Measurements from ENCODE around the gene GGT6.
A peak's percentile ranks its signal among the peaks of the same experiment; 100 is the strongest.

The GGT6 gene

GRCh38 chr17:4509923-4510617 is 50.3 kb downstream of the GGT6 start:
- no peaks in the 10 kb centered on the region for H3K9me3 ChIP-seq
- peak overlapping the region; percentile 15; the same call in 1 of the 2 replicates for H3K4me3 ChIP-seq
- H3K27ac ChIP-seq: peak overlapping the region; percentile 50
- no peaks in the 10 kb centered on the region for H3K36me3 ChIP-seq
- peaks cover 76% of the 10 kb centered on the region for H4K20me1 ChIP-seq
- H3K4me1 ChIP-seq: peaks cover 70% of the 10 kb centered on the region
- H3K4me2 ChIP-seq: peak overlapping the region; percentile 88
- no peaks in the 10 kb centered on the region for H3K27me3 ChIP-seq
- H3K9ac ChIP-seq: peak overlapping the region; percentile 58; the same call in 1 of the 2 replicates
- TF ChIP-seq Cebpa-rat (IDR thresholded peaks at IDR 0.05): no peak

DNA sequence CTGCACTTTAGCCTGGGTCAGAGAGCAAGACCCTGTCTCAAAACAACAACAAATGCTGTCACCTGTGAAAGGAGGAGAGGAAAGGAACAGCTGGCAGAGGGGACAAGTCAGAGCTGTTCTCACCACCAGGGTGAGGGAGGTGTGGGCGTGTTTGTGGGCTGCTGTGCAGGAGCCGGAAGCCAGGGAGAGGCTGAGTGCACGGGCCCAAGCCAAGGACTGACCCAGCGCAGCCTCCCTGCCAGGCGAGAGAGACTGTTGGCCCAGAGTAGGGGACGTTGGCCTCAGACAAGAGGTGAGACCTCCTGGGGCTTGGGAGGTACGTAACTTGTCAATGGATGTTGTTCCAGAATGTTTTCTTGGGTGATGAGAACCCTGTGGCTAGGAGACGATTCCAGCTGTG is 51.0 kb downstream of the GGT6 start:
- H3K9ac ChIP-seq: peak overlapping the region; percentile 58; the same call in 1 of the 2 replicates
- peak overlapping the region; percentile 88 for H3K4me2 ChIP-seq

DNA sequence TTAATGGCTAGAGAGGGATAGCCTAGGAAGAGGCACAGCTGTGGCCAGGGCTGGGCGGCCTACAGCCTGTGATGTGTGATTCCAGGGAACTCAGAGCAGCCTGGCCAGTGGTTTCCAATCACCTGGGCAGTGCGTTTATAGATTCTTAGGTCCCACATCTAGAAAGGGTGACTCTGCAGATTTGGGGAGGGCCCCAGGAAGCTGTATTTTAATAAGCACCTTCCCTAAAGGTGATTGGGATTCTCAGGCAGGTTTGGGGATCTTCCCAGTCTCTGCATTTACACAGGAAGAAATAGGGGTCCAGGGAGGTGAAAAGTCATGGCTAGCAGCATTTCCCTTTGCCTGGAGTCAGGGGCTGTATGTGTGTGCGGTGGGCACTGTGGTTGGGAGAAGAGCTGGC is 52.2 kb downstream of the GGT6 start:
- TF ChIP-seq Cebpa-rat (IDR thresholded peaks at IDR 0.05): no peak
- H3K9me3 ChIP-seq: no peaks in the 10 kb centered on the region
- H3K27me3 ChIP-seq: no peaks in the 10 kb centered on the region

More for the DNA sequence above, 51.0 kb downstream of the GGT6 start:
- H3K4me1 ChIP-seq: peaks cover 70% of the 10 kb centered on the region
- H4K20me1 ChIP-seq: peaks cover 83% of the 10 kb centered on the region
- peak overlapping the region; percentile 50 for H3K27ac ChIP-seq
- peak overlapping the region; percentile 15 for H3K4me3 ChIP-seq
- no peaks in the 10 kb centered on the region for H3K9me3 ChIP-seq
- no peaks in the 10 kb centered on the region for H3K27me3 ChIP-seq
- TF ChIP-seq Cebpa-rat (IDR thresholded peaks at IDR 0.05): no peak
- H3K36me3 ChIP-seq: no peaks in the 10 kb centered on the region

DNA sequence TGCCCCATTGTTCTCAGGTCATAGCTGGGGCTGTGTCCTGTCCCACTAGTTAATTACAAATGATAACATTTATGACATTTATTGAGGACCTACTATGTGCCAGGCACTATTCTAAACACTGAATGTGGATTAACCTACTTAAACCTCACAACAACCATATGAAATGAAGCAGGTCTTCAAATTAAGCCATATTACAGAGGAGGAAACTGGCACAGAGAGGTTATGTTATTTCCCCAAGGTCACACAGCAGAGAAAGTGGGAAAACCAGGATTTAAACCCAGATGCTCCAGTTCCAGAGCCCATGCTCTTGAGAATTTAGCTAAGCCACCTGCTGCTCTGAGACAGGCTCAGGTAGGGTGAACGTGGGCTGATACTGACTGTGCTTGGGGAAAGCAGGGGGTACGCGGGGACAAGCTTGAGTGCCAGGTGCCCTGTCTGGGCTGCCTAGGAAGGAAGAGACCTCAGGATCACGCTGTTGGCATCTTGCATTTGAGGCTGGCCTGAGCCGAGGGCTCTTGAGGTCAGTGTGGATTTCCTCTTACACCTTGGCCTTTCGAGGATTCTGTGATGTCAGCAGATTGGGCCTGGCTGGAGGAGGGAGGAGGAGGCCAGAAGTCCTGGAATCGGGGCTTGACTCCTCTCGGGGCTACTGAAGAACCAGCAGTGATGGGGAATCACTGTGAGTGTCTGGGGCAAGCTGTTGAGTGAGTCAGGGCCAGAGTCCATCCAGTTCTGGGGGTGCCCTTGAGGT is 52.8 kb downstream of the GGT6 start:
- Histone ChIP-seq H3K27me3 (no peaks in the 10 kb centered on the region), H3K4me1 (peaks cover 86% of the 10 kb centered on the region), H4K20me1 (peaks cover 93% of the 10 kb centered on the region), H3K4me2 (no peak overlapping the region), H3K4me3 (no peak overlapping the region), H3K9me3 (no peaks in the 10 kb centered on the region), H3K9ac (no peak overlapping the region), H3K36me3 (no peaks in the 10 kb centered on the region), H3K27ac (no peak overlapping the region)
- TF ChIP-seq Cebpa-rat (IDR thresholded peaks at IDR 0.05): no peak

More for the DNA sequence above, 52.2 kb downstream of the GGT6 start:
- H4K20me1 ChIP-seq: peaks cover 93% of the 10 kb centered on the region
- H3K27ac ChIP-seq: peak overlapping the region; percentile 50; the same call in 1 of the 2 replicates
- H3K36me3 ChIP-seq: no peaks in the 10 kb centered on the region
- no peak overlapping the region for H3K4me3 ChIP-seq
- H3K4me1 ChIP-seq: peaks cover 79% of the 10 kb centered on the region
- peak overlapping the region; percentile 88 for H3K4me2 ChIP-seq
- no peak overlapping the region for H3K9ac ChIP-seq
